PC-3 (cell line): ENCODE measurements around the gene RRAS2.
"Not testable (repeated sequence)": the region's sequence is repeated elsewhere in the genome, so short reads cannot be mapped to it uniquely, and the experiment has no call there.

Experiments used
- CTCF ChIP-seq: fragments of 300-600 bp; sonication (generic); conservative IDR thresholded peaks from 2 replicates; pipeline ENCODE4 v1.5.1; 2017; ENCODE audit warnings: antibody characterized with exemption, low read depth, mild to moderate bottlenecking, low read length
- EZH2 ChIP-seq: fragments of 300-600 bp; sonication (generic); IDR thresholded peaks from one replicate; pipeline ENCODE4 v1.6.1; 2017; ENCODE audit warnings: antibody characterized with exemption, mild to moderate bottlenecking, low read length; ENCODE audit not compliant: unreplicated experiment

- TF ChIP-seq CTCF, EZH2: not testable (repeated sequence)
Measured at GRCh38 chr11:14345016-14345415, 14.0 kb downstream of the RRAS2 start.
